GM21825 (cell line): ENCODE data around the gene CERS3.

ENCODE experiments used
- ATAC-seq: cut with Tn5 transposase; IDR thresholded peaks from one replicate; pipeline ENCODE4 v1.9.1; 2021; ENCODE audit warnings: mild to moderate bottlenecking, moderate library complexity; ENCODE audit not compliant: unreplicated experiment

Gene CERS3

GRCh38 chr15:100385300-100386050 is 143.3 kb downstream of the CERS3 start:
- ATAC-seq = no peak

- ATAC-seq = no peak
These were observed 144.7 kb downstream of the CERS3 start for GRCh38 chr15:100384108-100384410.

DNA sequence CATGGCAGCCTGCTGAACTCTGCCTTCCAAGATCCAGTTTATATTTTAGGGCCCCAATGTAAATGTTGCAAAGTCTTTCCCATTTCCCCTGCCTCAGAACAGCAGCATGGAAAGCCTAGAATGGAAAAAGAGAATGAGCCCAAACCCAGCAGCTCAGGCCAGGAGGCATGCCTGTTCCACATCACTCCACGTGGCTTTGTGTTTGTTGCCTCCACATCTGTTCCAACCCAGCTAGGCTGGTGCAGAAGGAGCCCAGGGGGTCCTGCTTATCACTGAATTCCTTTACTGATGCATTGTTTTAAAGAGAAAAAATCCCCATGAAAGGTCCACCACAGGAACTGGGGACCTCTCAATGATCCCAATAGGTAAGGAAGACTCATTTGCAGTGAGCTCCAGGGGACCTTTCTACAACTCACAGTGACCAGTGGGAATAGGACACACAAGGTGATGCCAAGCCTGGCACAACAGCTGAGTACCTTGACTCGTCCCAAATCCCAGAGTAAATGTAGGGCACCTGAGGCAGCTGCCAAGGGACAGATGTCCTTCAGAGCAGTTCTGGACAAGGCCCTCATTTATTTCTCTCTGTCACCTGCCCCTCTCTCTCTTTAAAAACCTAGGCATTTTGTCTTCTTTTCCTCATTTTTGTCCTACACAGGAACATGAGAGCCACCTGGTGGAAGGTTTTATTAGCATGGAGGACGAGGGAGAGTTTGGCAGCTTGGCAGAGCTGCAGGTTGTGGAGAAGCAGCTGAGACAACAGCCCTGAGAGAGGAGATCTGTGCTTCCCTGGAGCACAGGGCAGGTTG is 145.2 kb downstream of the CERS3 start:
- ATAC-seq = no peak

DNA sequence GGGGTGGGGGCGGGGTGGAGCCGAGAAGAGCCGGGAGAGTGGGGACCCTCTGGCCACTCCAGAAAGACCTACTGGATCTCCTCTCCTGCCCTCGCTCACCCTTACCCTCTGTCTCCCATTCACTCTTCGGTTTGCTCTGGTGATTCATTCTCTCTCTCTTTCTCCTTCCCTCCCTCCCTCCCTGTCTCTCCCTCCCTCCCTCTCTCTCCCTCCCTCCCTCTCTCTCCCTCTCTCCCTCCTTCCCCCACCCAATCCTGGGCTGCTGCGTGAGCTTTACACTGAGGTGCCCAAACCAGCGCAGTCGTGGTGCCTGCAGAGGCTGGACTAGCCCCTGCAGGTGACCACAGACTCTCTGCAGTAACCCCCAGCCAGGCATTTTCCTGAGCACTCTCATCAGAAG is 154.8 kb downstream of the CERS3 start:
- ATAC-seq = no peak

DNA sequence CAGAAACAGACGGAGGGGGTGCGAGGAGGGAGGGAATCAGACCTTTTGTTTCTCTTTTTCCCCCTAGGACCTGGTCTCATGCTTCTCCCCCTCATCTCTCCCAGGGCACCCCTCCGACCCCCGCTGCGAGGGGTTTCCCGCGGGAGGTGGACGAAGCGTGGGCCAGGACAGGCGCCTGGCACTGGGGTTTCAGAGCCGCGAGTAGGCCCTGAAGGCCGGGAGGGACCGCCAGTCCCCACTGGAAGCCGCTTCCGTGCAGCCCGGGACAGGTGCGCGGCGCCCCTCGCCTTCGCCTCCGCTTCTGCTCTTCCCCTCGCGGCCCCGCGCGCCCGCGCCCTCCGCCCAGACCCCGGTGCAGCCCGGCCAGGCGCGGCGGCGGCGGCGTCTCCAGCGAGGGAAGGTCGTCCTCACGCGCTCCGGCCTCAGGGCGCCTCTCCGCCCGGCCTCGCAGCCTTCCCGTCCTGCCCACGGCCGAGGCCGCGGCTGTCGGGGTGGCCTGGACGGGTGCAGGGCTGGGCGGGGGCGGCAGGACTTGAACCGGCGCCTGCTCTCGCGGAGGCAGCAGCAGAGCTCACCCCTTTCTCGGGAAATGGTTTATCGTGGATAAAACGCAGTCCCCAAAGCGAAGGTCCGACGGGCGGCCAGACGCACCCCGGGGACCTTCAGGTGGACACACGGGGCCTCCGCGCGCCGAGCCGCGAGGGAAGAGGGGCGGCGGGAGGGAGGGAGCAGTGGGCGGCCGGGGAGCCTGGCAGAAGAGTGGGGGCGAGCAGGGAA is 155.4 kb downstream of the CERS3 start:
- no peak for ATAC-seq

GRCh38 chr15:100372739-100373119 is 156.0 kb downstream of the CERS3 start:
- no peak for ATAC-seq

DNA sequence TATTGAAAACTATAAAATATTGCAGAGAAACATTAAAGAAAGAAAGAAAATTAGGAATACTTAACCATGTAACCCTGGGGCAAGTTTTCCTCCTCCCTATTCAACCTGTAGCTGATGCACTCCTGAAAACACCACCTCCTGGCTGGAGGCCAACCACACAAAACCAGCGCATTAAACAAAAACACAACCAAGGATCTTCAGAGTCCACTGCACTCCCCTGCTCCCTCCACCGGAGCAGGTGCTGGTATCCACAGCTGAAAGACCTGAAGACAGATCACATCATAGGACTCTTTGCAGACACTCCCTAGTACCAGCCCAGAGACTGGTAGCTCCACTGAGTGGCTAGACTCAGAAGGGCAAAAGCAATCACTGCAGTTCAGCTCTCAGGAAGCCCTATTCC is 173.4 kb downstream of the CERS3 start:
- ATAC-seq = no peak

GRCh38 chr15:100353449-100353848 is 175.3 kb downstream of the CERS3 start:
- no peak for ATAC-seq

GRCh38 chr15:100350434-100351226 is 178.1 kb downstream of the CERS3 start:
- no peak for ATAC-seq
